ENCODE measurements around the gene SPTBN4.
"Not testable (repeated sequence)": the region's sequence is repeated elsewhere in the genome, so short reads cannot be mapped to it uniquely, and the experiment has no call there.

Gene SPTBN4

GRCh38 chr19:40510526-40511115 is 43.8 kb downstream of the SPTBN4 start:
- DNase-seq: no peak

- no peak for DNase-seq
These were observed 44.7 kb downstream of the SPTBN4 start for GRCh38 chr19:40511487-40511886.

- no peak for DNase-seq
These were observed 45.3 kb downstream of the SPTBN4 start for GRCh38 chr19:40512110-40512472.

GRCh38 chr19:40512473-40513344 is 45.9 kb downstream of the SPTBN4 start:
- peak; percentile 44 for DNase-seq

GRCh38 chr19:40513345-40513678 is 46.5 kb downstream of the SPTBN4 start:
- DNase-seq: no peak

- DNase-seq: no peak
These were observed 47.0 kb downstream of the SPTBN4 start for GRCh38 chr19:40513741-40514315.

- DNase-seq: no peak
These were observed 50.4 kb downstream of the SPTBN4 start for GRCh38 chr19:40517248-40517647.

GRCh38 chr19:40519352-40520322 is 52.8 kb downstream of the SPTBN4 start:
- no peak for DNase-seq

GRCh38 chr19:40521276-40521675 is 54.5 kb downstream of the SPTBN4 start:
- no peak for DNase-seq

- not testable (repeated sequence) for DNase-seq
These were observed 55.1 kb downstream of the SPTBN4 start for GRCh38 chr19:40521900-40522299.

GRCh38 chr19:40523322-40524047 is 56.7 kb downstream of the SPTBN4 start:
- DNase-seq: peak; percentile 33

GRCh38 chr19:40524133-40524549 is 57.3 kb downstream of the SPTBN4 start:
- DNase-seq: no peak

GRCh38 chr19:40524655-40525054 is 57.9 kb downstream of the SPTBN4 start:
- DNase-seq: no peak

GRCh38 chr19:40525234-40526051 is 58.6 kb downstream of the SPTBN4 start:
- no peak for DNase-seq

- DNase-seq: no peak
These were observed 61.3 kb downstream of the SPTBN4 start for GRCh38 chr19:40528078-40528477.

- DNase-seq: no peak
These were observed 61.8 kb downstream of the SPTBN4 start for GRCh38 chr19:40528533-40529092.

- peak; percentile 78 for DNase-seq
These were observed 62.5 kb downstream of the SPTBN4 start for GRCh38 chr19:40529093-40529954.

- DNase-seq: no peak
These were observed 63.5 kb downstream of the SPTBN4 start for GRCh38 chr19:40530091-40530901.

GRCh38 chr19:40533508-40533907 is 66.7 kb downstream of the SPTBN4 start:
- DNase-seq: no peak
